ENCODE results near the gene FAM228B. TPM values are rescaled to one million over a fixed set of nuclear protein-coding genes. Genes with fewer than 3 reads are reported as not detected.

Gene FAM228B
- total RNA-seq, 6 experiments from 2014 or later, result 8.3 to 11.8 (median 8.9) TPM

DNA sequence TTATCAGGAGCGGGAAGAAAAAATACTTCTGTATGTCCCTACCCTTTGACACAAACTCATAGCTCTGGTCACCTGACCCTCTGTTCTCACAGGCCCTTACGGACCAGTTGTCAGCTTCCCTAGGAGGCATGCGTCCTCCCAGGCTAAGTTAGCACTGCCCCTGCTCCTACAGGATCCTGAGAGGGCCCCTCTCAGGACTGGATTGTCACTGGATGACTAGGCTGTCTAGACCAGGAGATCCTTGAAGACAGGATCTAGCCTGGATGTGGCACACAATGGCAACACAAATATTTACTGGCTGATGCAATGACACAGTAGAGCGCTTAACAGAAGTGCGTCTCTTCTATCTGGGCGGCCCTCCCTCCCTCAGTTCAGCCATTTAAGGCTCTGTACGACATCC lies 59.2 kb downstream of the FAM228B start:
- peaks cover 9% of the 10 kb centered on the region for H3K4me1 Mint-ChIP-seq (ENCODE audit: low read depth)
- TF ChIP-seq, protein P1, sequence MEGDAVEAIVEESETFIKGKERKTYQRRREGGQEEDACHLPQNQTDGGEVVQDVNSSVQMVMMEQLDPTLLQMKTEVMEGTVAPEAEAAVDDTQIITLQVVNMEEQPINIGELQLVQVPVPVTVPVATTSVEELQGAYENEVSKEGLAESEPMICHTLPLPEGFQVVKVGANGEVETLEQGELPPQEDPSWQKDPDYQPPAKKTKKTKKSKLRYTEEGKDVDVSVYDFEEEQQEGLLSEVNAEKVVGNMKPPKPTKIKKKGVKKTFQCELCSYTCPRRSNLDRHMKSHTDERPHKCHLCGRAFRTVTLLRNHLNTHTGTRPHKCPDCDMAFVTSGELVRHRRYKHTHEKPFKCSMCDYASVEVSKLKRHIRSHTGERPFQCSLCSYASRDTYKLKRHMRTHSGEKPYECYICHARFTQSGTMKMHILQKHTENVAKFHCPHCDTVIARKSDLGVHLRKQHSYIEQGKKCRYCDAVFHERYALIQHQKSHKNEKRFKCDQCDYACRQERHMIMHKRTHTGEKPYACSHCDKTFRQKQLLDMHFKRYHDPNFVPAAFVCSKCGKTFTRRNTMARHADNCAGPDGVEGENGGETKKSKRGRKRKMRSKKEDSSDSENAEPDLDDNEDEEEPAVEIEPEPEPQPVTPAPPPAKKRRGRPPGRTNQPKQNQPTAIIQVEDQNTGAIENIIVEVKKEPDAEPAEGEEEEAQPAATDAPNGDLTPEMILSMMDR (IDR thresholded peaks at IDR 0.05), result no peak
- no peak overlapping the region for H3K27ac Mint-ChIP-seq
- no peak for DNase-seq
- no peak overlapping the region for H3K4me3 Mint-ChIP-seq
- H3K36me3 Mint-ChIP-seq (ENCODE audit: low read depth), result no peaks in the 10 kb centered on the region; the same call in 1 of the 2 replicates
- no peaks in the 10 kb centered on the region for H3K9me3 Mint-ChIP-seq
- peaks cover 4% of the 10 kb centered on the region; the same call in 1 of the 2 replicates for H3K27me3 Mint-ChIP-seq (ENCODE audit: insufficient read depth)

DNA sequence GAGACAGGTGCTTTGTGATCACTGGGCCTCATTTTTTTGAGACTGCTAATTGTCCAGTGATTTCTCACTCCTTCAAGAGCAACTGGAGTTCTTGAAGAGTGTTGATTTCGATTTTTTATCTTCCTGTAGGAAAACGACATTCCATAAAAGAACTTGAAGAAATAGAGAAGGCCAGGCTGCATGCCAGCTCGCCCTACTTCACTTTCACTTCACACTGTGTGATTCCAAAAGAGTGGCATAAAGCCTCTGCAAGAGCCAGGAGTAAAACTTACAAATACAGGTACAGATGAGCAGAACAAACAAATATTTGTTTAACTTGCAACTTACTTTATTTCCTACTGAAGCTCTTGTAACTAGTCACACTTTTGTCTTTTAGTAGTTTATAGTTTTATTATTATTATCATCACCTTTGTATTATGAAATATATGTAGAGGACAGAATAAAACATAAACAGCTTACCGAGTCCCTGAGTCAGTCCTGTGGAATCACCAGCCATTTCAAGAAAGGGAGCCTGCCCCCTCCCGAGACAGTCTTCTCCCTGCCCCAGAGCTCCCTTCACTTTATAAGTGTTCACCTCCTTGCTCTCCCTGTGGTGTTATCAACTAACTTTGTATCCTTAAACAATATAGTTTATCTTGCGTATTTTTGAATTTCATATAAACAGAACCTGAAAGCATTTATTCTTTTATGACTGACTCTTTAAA lies 60.2 kb downstream of the FAM228B start:
- Mint-ChIP-seq H3K27ac (no peak overlapping the region), H3K4me1 (ENCODE audit: low read depth) (peaks cover 9% of the 10 kb centered on the region), H3K27me3 (ENCODE audit: insufficient read depth) (peaks cover 6% of the 10 kb centered on the region), H3K36me3 (ENCODE audit: low read depth) (no peaks in the 10 kb centered on the region; the same call in 1 of the 2 replicates), H3K9me3 (no peaks in the 10 kb centered on the region), H3K4me3 (no peak overlapping the region)
- TF ChIP-seq, protein P1 (IDR thresholded peaks at IDR 0.05), result no peak
- DNase-seq, result no peak

GRCh38 chr2:24189551-24189950 lies 66.3 kb downstream of the FAM228B start:
- TF ChIP-seq, protein P1 (IDR thresholded peaks at IDR 0.05), result no peak
- no peaks in the 10 kb centered on the region; the same call in 1 of the 2 replicates for H3K4me1 Mint-ChIP-seq (ENCODE audit: low read depth)
- H3K27me3 Mint-ChIP-seq (ENCODE audit: insufficient read depth), result peaks cover 10% of the 10 kb centered on the region
- H3K36me3 Mint-ChIP-seq (ENCODE audit: low read depth), result no peaks in the 10 kb centered on the region; the same call in 1 of the 2 replicates
- H3K4me3 Mint-ChIP-seq, result no peak overlapping the region
- no peaks in the 10 kb centered on the region for H3K9me3 Mint-ChIP-seq
- no peak overlapping the region for H3K27ac Mint-ChIP-seq
- no peak for DNase-seq

- TF ChIP-seq, protein P1 (IDR thresholded peaks at IDR 0.05), result no peak
- H3K36me3 Mint-ChIP-seq (ENCODE audit: low read depth), result no peaks in the 10 kb centered on the region; the same call in 1 of the 2 replicates
- no peaks in the 10 kb centered on the region for H3K9me3 Mint-ChIP-seq
These were observed 67.2 kb downstream of the FAM228B start for GRCh38 chr2:24190503-24190902.

DNA sequence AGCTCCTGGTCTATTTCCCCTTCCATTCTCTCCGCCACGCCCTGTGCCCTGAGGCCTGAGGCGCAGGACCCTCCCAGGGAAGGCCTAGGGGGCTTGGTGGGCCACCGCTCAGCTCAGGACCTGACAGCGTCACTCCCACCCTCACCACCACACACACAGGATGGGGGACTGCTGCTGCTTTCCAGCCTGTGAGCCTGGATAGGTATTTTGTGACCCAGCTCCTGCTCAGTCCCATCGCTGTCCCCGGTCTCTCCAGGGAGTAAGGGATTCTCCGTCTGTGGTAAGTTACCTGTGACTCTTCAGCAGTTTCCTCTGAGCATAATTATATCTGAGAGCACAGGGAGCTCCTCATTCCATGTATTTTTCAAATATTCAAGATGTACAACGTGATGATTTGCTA lies 67.9 kb downstream of the FAM228B start:
- Mint-ChIP-seq H3K9me3 (no peaks in the 10 kb centered on the region), H3K27ac (no peak overlapping the region), H3K4me3 (no peak overlapping the region), H3K4me1 (ENCODE audit: low read depth) (no peaks in the 10 kb centered on the region; the same call in 1 of the 2 replicates), H3K27me3 (ENCODE audit: insufficient read depth) (peaks cover 10% of the 10 kb centered on the region), H3K36me3 (ENCODE audit: low read depth) (no peaks in the 10 kb centered on the region; the same call in 1 of the 2 replicates)
- DNase-seq, result no peak
- TF ChIP-seq, protein P1 (IDR thresholded peaks at IDR 0.05), result no peak

More at GRCh38 chr2:24190503-24190902, 67.2 kb downstream of the FAM228B start:
- Mint-ChIP-seq H3K27me3 (ENCODE audit: insufficient read depth) (peaks cover 10% of the 10 kb centered on the region), H3K4me1 (ENCODE audit: low read depth) (no peaks in the 10 kb centered on the region; the same call in 1 of the 2 replicates), H3K27ac (no peak overlapping the region), H3K4me3 (no peak overlapping the region)
- DNase-seq, result no peak
